SK-N-MC (cell line): ENCODE data around the gene STXBP5L.

Source experiments
- EZH2 ChIP-seq: fragments of 200-600 bp; sonication (generic); IDR thresholded peaks from one replicate; pipeline ENCODE4 v1.6.1; 2017; ENCODE audit warnings: antibody characterized with exemption
- FOXP2 ChIP-seq: optimal IDR thresholded peaks from 2 replicates; pipeline ENCODE3; 2011; ENCODE audit warnings: mild to moderate bottlenecking, moderate library complexity; ENCODE audit not compliant: insufficient read depth; ENCODE audit errors: extremely low read length, control extremely low read depth
- POLR2AphosphoS5 ChIP-seq: IDR thresholded peaks from 2 replicates; pipeline ENCODE4 v1.6.1; 2012; ENCODE audit warnings: mild to moderate bottlenecking, low read depth, low read length, borderline replicate concordance

DNA sequence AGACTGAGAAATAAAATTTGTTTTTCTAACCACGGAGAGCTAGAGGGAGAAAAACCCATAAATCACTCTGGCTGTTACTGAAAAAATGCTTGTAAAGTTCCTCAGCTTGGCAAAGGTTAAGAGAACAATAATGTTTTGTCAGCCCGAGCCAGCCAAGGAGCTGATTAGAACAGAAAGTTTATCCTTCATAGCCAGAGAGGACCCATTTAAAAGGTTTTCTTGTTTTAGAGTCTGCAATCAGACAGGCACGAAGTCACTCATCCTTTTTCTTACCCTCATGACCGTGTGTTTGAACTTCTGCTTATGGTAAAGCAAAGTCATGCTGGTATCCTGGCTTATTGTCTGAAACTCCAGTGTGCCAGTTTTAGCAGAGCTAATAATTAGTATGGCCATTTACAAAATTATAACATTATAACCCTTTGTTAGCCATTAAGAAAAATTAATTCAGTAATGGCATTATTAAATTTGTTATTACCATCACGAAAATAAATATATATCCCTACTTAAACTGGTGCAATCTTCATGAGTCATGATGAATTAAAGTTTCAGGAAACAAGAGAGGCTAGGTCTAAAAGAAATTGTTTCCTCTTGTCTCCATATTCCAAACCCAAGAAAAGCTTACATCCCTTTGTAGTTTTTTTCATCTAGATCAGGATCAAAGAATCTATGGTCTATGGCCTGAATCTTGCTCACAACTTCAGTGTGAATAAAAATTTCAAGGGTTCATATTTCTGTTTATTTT, 13.5 kb upstream of the STXBP5L start:
- TF ChIP-seq POLR2AphosphoS5 (no peak), EZH2 (no peak), FOXP2 (no peak)
